H9 (cell line): Measurements from ENCODE around the gene USP34. TPM values are rescaled to one million over a fixed set of nuclear protein-coding genes. Genes with fewer than 3 reads are reported as not detected.

Experiments used
- DNase-seq: peaks from one replicate; pipeline ENCODE4 v3.0.0-alpha.2; 2017
- H2AFZ ChIP-seq: one replicate; pipeline ENCODE4 v1.6.1; 2013; ENCODE audit warnings: mild to moderate bottlenecking, low read length, control low read depth, moderate library complexity
- H2AK5ac ChIP-seq: 2 replicates; pipeline ENCODE4 v1.6.1; 2013; ENCODE audit warnings: low read length, control low read depth, mixed read lengths; ENCODE audit not compliant: insufficient read length
- H2BK120ac ChIP-seq: one replicate; pipeline ENCODE4 v1.6.1; 2013; ENCODE audit warnings: low read depth, mild to moderate bottlenecking, low read length, control low read depth, inconsistent platforms; ENCODE audit not compliant: poor library complexity, severe bottlenecking
- H2BK12ac ChIP-seq: 2 replicates; pipeline ENCODE4 v1.6.1; 2013; ENCODE audit warnings: low read length, control low read depth, mixed read lengths, low read depth; ENCODE audit not compliant: insufficient read length
- H2BK15ac ChIP-seq: 2 replicates; pipeline ENCODE4 v1.6.1; 2013; ENCODE audit warnings: low read depth, low read length, control low read depth
- H2BK20ac ChIP-seq: one replicate; pipeline ENCODE4 v1.6.1; 2013; ENCODE audit warnings: low read depth, mild to moderate bottlenecking, low read length, control low read depth, inconsistent platforms; ENCODE audit not compliant: poor library complexity, severe bottlenecking
- H2BK5ac ChIP-seq: 2 replicates; pipeline ENCODE4 v1.6.1; 2013; ENCODE audit warnings: low read length, control low read depth, mixed read lengths; ENCODE audit not compliant: insufficient read length
- H3K14ac ChIP-seq: 2 replicates; pipeline ENCODE4 v1.6.1; 2013; ENCODE audit warnings: low read length, control low read depth; ENCODE audit not compliant: insufficient read depth
- H3K18ac ChIP-seq: 2 replicates; pipeline ENCODE4 v1.6.1; 2013; ENCODE audit warnings: low read depth, mild to moderate bottlenecking, mixed read lengths, low read length, control low read depth; ENCODE audit not compliant: insufficient read length
- H3K23ac ChIP-seq: 2 replicates; pipeline ENCODE4 v1.6.1; 2013; ENCODE audit warnings: low read length, control low read depth, mixed read lengths, low read depth; ENCODE audit not compliant: insufficient read length
- H3K23me2 ChIP-seq: 2 replicates; pipeline ENCODE4 v1.6.1; 2013; ENCODE audit warnings: low read depth, mild to moderate bottlenecking, mixed read lengths, low read length, control low read depth; ENCODE audit not compliant: insufficient read length, poor library complexity, severe bottlenecking
- H3K27ac ChIP-seq: 2 replicates; pipeline ENCODE4 v1.5.1; 2013; ENCODE audit warnings: low read length, control low read depth, mixed read lengths, low read depth; ENCODE audit not compliant: insufficient read length
- H3K27me3 ChIP-seq: 2 replicates; pipeline ENCODE4 v1.6.1; 2013; ENCODE audit warnings: low read length, control low read depth, inconsistent platforms; ENCODE audit not compliant: insufficient read depth
- H3K4ac ChIP-seq: 2 replicates; pipeline ENCODE4 v1.6.1; 2013; ENCODE audit warnings: low read depth, mild to moderate bottlenecking, control low read depth, inconsistent platforms, low read length, moderate library complexity
- H3K4me1 ChIP-seq: 2 replicates; pipeline ENCODE4 v1.6.1; 2013; ENCODE audit warnings: low read length, control low read depth, inconsistent platforms; ENCODE audit not compliant: insufficient read depth
- H3K4me2 ChIP-seq: 2 replicates; pipeline ENCODE4 v1.6.1; 2013; ENCODE audit warnings: low read length, control low read depth, mixed read lengths; ENCODE audit not compliant: insufficient read length, insufficient read depth
- H3K56ac ChIP-seq: 2 replicates; pipeline ENCODE4 v1.6.1; 2013; ENCODE audit warnings: low read depth, mild to moderate bottlenecking, mixed read lengths, low read length, control low read depth; ENCODE audit not compliant: insufficient read length
- H3K79me1 ChIP-seq: 2 replicates; pipeline ENCODE4 v1.6.1; 2013; ENCODE audit warnings: low read depth, mild to moderate bottlenecking, moderate library complexity, low read length, control low read depth, inconsistent platforms; ENCODE audit not compliant: insufficient read depth, poor library complexity, severe bottlenecking
- H3K79me2 ChIP-seq: 2 replicates; pipeline ENCODE4 v1.6.1; 2013; ENCODE audit warnings: low read length, control low read depth, inconsistent platforms; ENCODE audit not compliant: insufficient read depth
- H3K9ac ChIP-seq: 2 replicates; pipeline ENCODE4 v1.6.1; 2013; ENCODE audit warnings: low read length, control low read depth, mixed read lengths; ENCODE audit not compliant: insufficient read length; ENCODE audit errors: extremely low read depth
- H3K9me3 ChIP-seq: one replicate; pipeline ENCODE4 v1.6.1; 2013; ENCODE audit warnings: low read depth, low read length, inconsistent platforms; ENCODE audit not compliant: control insufficient read depth
- H3T11ph ChIP-seq: one replicate; pipeline ENCODE4 v1.6.1; 2013; ENCODE audit warnings: mild to moderate bottlenecking, low read length, control low read depth, inconsistent platforms
- H4K20me1 ChIP-seq: one replicate; pipeline ENCODE4 v1.6.1; 2013; ENCODE audit not compliant: control insufficient read depth, insufficient read length, insufficient read depth
- H4K5ac ChIP-seq: 2 replicates; pipeline ENCODE4 v1.6.1; 2013; ENCODE audit warnings: low read depth, mild to moderate bottlenecking, mixed read lengths, low read length, control low read depth; ENCODE audit not compliant: insufficient read length
- H4K8ac ChIP-seq: replicated peaks from 2 replicates; pipeline ENCODE4 v1.6.1; 2013; ENCODE audit warnings: low read length, control low read depth, mixed read lengths, low read depth; ENCODE audit not compliant: insufficient read length
- H4K91ac ChIP-seq: 2 replicates; pipeline ENCODE4 v1.6.1; 2013; ENCODE audit warnings: low read depth, mild to moderate bottlenecking, moderate library complexity, mixed read lengths, low read length, control low read depth; ENCODE audit not compliant: insufficient read length
- H3K27ac Mint-ChIP-seq, 3 experiments: 2 replicates in 2 of 3; 3 replicates in 1 of 3; pipeline ENCODE4 v1.8.0; 2020 to 2021; ENCODE audit warnings: mixed read lengths in 3 of 3, mild to moderate bottlenecking in 1 of 3, moderate library complexity in 1 of 3
- H3K27me3 Mint-ChIP-seq: 2 replicates; pipeline ENCODE4 v1.8.0; 2021; ENCODE audit warnings: low read depth, mild to moderate bottlenecking, moderate library complexity, mixed read lengths
- H3K36me3 Mint-ChIP-seq, 3 experiments: 2 replicates in 2 of 3; 3 replicates in 1 of 3; pipeline ENCODE4 v1.8.0; 2020 to 2021; ENCODE audit warnings: low read depth in 3 of 3, mixed read lengths in 3 of 3; ENCODE audit not compliant: insufficient read depth in 1 of 3
- H3K4me1 Mint-ChIP-seq, 2 experiments: 2 replicates each; pipeline ENCODE4 v1.8.0; 2020; ENCODE audit warnings: mixed read lengths in 2 of 2
- H3K4me3 Mint-ChIP-seq, 2 experiments: 2 replicates in 1 of 2; 3 replicates in 1 of 2; pipeline ENCODE4 v1.8.0; 2020 to 2021; ENCODE audit warnings: mild to moderate bottlenecking in 2 of 2, mixed read lengths in 2 of 2, moderate library complexity in 1 of 2
- H3K9me3 Mint-ChIP-seq, 2 experiments: 2 replicates in 1 of 2; 3 replicates in 1 of 2; pipeline ENCODE4 v1.8.0; 2020; ENCODE audit warnings: mild to moderate bottlenecking in 2 of 2, mixed read lengths in 2 of 2, moderate library complexity in 1 of 2
- CTCF ChIP-seq: fragments of 200-600 bp; sonication (generic); conservative IDR thresholded peaks from 3 replicates; pipeline ENCODE4 v1.8.0; 2021; ENCODE audit warnings: antibody characterized with exemption, mild to moderate bottlenecking
- WGBS: extraction: QIAGEN DNeasy Blood & Tissue Kit; methylation state at CpG from one replicate; pipeline ENCODE4 v1.1.7; 2013; ENCODE audit warnings: missing lambda C conversion rate, low lambda C conversion rate, mixed read lengths; ENCODE audit not compliant: insufficient read length; ENCODE audit errors: extremely low coverage; 5-methylcytosine and 5-hydroxymethylcytosine counted together
- total RNA-seq: library from RNA; stranded (reverse); gene quantifications from 2 replicates; pipeline ENCODE4 v1.2.1, GENCODE V29; 2021

The USP34 gene
- total RNA-seq, 1 experiment from 2014 or later: 93.9 TPM

- H2AFZ ChIP-seq: no peak overlapping the region
- H2BK5ac ChIP-seq: no peak overlapping the region
- no peak overlapping the region for H2BK120ac ChIP-seq
- no peaks in the 10 kb centered on the region for H3K27me3 Mint-ChIP-seq
- no peak overlapping the region for H3K4ac ChIP-seq
- H2BK20ac ChIP-seq: no peak overlapping the region
- H3K27ac Mint-ChIP-seq: no peak overlapping the region; a peak in 1 of 7 replicates
- H3K9me3 ChIP-seq: no peaks in the 10 kb centered on the region
- no peaks in the 10 kb centered on the region for H3K23me2 ChIP-seq
- H3T11ph ChIP-seq: no peak overlapping the region
- H3K4me1 ChIP-seq: peaks cover 8% of the 10 kb centered on the region; the same call in 1 of the 2 replicates
- no peak overlapping the region for H3K4me3 Mint-ChIP-seq
- no peak for DNase-seq
- H4K5ac ChIP-seq: no peak overlapping the region
- no peak overlapping the region for H2AK5ac ChIP-seq
- no peak overlapping the region for H3K14ac ChIP-seq
- TF ChIP-seq CTCF: no peak
- H3K36me3 Mint-ChIP-seq: peaks cover 57 to 94% (median 94%) of the 10 kb centered on the region in 3 experiments; a peak in 6 of 7 replicates
- no peaks in the 10 kb centered on the region for H3K9me3 Mint-ChIP-seq
- H4K8ac ChIP-seq: no peak overlapping the region
- H3K9ac ChIP-seq: no peak overlapping the region
- WGBS: no CpG with 5 or more reads among the region's 3 CpGs
- H3K56ac ChIP-seq: no peak overlapping the region
- no peaks in the 10 kb centered on the region for H4K20me1 ChIP-seq
- no peak overlapping the region for H2BK12ac ChIP-seq
- H3K79me2 ChIP-seq: no peaks in the 10 kb centered on the region
- H3K23ac ChIP-seq: no peak overlapping the region
- no peaks in the 10 kb centered on the region for H3K27me3 ChIP-seq
- no peak overlapping the region for H3K4me2 ChIP-seq
- H3K79me1 ChIP-seq: no peaks in the 10 kb centered on the region
- H3K27ac ChIP-seq: no peak overlapping the region
- no peak overlapping the region for H4K91ac ChIP-seq
- peaks cover 27 to 28% of the 10 kb centered on the region in 2 experiments for H3K4me1 Mint-ChIP-seq
- no peak overlapping the region for H3K18ac ChIP-seq
- no peak overlapping the region for H2BK15ac ChIP-seq
Observed at GRCh38 chr2:61184263-61184662, 286.6 kb downstream of the USP34 start.
